Rectal smooth muscle tissue (tissue), 1 donor: ENCODE results near the gene MAPK4.
"Not testable (repeated sequence)": the region's sequence is repeated elsewhere in the genome, so short reads cannot be mapped to it uniquely, and the experiment has no call there.

Experiments
- H3K27ac ChIP-seq: one replicate; pipeline ENCODE4 v1.7.0; 2013; ENCODE audit warnings: low read depth, low read length, inconsistent platforms
- H3K27me3 ChIP-seq: one replicate; pipeline ENCODE4 v1.7.0; 2013; ENCODE audit warnings: low read length; ENCODE audit not compliant: control insufficient read depth, insufficient read depth
- H3K36me3 ChIP-seq: one replicate; pipeline ENCODE4 v1.7.0; 2013; ENCODE audit warnings: low read length; ENCODE audit not compliant: control insufficient read depth, insufficient read depth
- H3K4me1 ChIP-seq: one replicate; pipeline ENCODE4 v1.7.0; 2013; ENCODE audit warnings: low read length; ENCODE audit not compliant: control insufficient read depth, insufficient read depth
- H3K4me3 ChIP-seq: one replicate; pipeline ENCODE4 v1.7.0; 2013; ENCODE audit warnings: low read length
- H3K9ac ChIP-seq: one replicate; pipeline ENCODE4 v1.7.0; 2013; ENCODE audit warnings: low read length

MAPK4 gene

GRCh38 chr18:50559752-50560680, at the start of gene MAPK4:
TSS of gene MAPK4 (plus strand) at chr18:50560087. CDS start at chr18:50663959, 103,872 bp downstream.
- Histone ChIP-seq H3K9ac (peak within 1 kb of the TSS; percentile 3), H3K27me3 (no peaks in the 10 kb centered on the region), H3K27ac (peak within 1 kb of the TSS; percentile 74)

GRCh38 chr18:50517277-50517676, 42.6 kb upstream of the MAPK4 start:
- H3K9ac ChIP-seq, H3K4me3 ChIP-seq, H3K4me1 ChIP-seq, H3K36me3 ChIP-seq, H3K27ac ChIP-seq, H3K27me3 ChIP-seq: not testable (repeated sequence)

More at GRCh38 chr18:50559752-50560680, at the start of gene MAPK4:
- Histone ChIP-seq H3K4me1 (peaks cover 5% of the 10 kb centered on the region), H3K36me3 (no peaks in the 10 kb centered on the region), H3K4me3 (peak within 1 kb of the TSS; percentile 72)

DNA sequence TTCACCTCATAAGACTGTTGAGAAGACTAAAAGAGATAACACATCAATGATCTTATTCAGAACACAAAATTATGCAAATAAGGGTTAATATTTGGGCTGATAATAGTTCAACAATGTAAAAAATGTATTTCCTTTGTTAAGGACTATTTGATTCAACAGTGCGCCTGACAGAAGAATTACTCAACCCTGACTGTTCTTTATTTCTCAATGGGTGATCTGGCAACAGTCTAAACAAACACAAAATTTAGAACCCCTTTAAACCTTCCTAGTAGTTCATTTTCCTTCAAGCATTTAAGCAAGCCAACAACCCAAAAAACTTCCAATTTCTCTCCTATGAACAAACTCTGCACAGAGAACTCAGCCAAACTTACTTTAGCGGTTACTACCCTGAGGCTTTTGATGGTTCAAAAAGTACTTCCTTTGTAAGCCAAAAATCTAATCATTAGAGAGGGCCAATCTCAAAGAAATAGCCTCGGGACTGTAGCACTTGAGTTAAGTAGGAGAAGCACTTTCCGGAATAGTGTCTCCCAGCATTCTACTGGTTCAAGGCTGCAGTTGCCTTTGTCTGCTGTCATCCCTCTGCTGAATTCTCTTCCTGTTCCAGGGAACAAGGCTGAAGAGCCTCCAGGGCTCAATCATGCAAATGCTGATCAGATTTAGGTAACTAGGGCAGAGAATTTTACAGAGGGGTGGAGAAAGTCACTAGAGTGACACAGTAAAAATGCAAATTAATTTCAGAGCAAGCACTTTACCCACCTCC, 40.9 kb upstream of the MAPK4 start:
- H3K9ac ChIP-seq: no peak overlapping the region
- no peak overlapping the region for H3K4me3 ChIP-seq
- no peaks in the 10 kb centered on the region for H3K4me1 ChIP-seq
- no peaks in the 10 kb centered on the region for H3K36me3 ChIP-seq
- H3K27me3 ChIP-seq: no peaks in the 10 kb centered on the region
- H3K27ac ChIP-seq: no peak overlapping the region

DNA sequence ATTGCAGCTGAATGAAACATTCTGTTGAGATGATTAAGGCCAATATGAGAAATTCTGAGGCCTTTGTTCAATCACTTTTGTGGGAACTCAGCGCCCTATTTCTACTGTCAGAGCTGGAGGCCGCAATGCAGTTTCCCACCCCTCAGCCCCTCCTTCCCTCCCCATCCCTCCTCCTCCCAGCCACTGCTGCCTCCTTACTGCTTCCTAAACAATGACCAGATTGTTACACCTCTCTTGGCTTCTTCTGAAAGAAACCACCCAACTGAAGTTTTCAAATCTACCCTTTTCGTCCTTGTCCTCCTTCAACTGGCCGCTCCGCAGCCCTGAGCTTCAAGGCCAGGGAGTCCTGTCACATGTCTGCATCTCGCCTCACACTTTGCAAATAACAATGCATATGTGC, 36.7 kb upstream of the MAPK4 start:
- H3K4me3 ChIP-seq: no peak overlapping the region
- no peaks in the 10 kb centered on the region for H3K36me3 ChIP-seq
- no peak overlapping the region for H3K27ac ChIP-seq
- no peak overlapping the region for H3K9ac ChIP-seq
- H3K27me3 ChIP-seq: no peaks in the 10 kb centered on the region
- H3K4me1 ChIP-seq: no peaks in the 10 kb centered on the region

- Histone ChIP-seq H3K27ac (no peak overlapping the region), H3K9ac (no peak overlapping the region), H3K36me3 (no peaks in the 10 kb centered on the region), H3K4me1 (no peaks in the 10 kb centered on the region), H3K27me3 (no peaks in the 10 kb centered on the region), H3K4me3 (no peak overlapping the region)
Observed at GRCh38 chr18:50527636-50528307, 32.1 kb upstream of the MAPK4 start.

DNA sequence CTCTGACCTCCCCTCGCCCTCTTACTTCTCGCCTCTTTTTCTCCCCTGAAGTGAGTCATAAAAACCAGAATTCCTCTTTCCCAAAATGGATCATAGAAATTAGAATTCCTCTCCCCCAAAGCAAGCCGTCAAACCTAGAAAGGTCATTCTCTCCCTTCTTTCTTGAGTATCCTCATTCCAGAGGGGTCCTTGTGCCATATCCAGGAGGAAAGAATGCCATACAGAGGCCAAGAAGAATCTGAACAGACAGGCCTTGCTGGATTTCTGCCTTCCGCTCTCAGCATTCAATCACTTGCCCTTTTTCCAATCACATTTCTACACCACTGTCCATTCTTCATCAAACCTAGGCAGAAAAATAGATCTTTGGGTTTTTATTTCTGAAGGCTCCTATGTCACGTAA, 31.1 kb upstream of the MAPK4 start:
- H3K4me3 ChIP-seq: no peak overlapping the region
- H3K27me3 ChIP-seq: no peaks in the 10 kb centered on the region
- no peaks in the 10 kb centered on the region for H3K36me3 ChIP-seq
- no peaks in the 10 kb centered on the region for H3K4me1 ChIP-seq
- no peak overlapping the region for H3K9ac ChIP-seq
- no peak overlapping the region for H3K27ac ChIP-seq

GRCh38 chr18:50533822-50534221, 26.1 kb upstream of the MAPK4 start:
- not testable (repeated sequence) for H3K4me3 ChIP-seq, H3K4me1 ChIP-seq, H3K27me3 ChIP-seq, H3K27ac ChIP-seq, H3K36me3 ChIP-seq, H3K9ac ChIP-seq

- H3K4me1 ChIP-seq, H3K9ac ChIP-seq, H3K27ac ChIP-seq, H3K27me3 ChIP-seq, H3K36me3 ChIP-seq, H3K4me3 ChIP-seq: not testable (repeated sequence)
Observed at GRCh38 chr18:50544476-50544875, 15.4 kb upstream of the MAPK4 start.

DNA sequence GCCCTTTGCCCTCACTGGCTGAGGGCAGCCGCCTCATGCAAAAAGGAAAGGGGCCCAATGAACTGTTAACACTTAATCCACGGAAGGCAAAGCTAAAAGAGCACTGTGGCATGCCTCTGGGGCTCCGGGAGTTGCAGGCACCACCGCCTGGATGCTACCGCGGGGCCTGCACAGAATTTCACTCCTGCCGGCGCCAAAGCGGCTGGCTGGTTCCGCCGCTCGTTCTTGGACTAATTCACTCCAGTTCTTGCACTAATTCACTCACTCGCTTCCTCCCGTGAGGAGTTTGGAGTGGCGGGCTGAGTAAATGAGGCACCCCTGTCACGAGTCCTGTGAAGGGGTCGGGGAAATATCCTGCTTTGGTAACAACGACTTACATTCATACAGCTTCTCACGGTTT, 14.0 kb upstream of the MAPK4 start:
- Histone ChIP-seq H3K27ac (no peak overlapping the region), H3K27me3 (no peaks in the 10 kb centered on the region), H3K9ac (no peak overlapping the region), H3K4me3 (no peak overlapping the region), H3K36me3 (no peaks in the 10 kb centered on the region), H3K4me1 (no peaks in the 10 kb centered on the region)

GRCh38 chr18:50548160-50548559, 11.7 kb upstream of the MAPK4 start:
- Histone ChIP-seq H3K9ac (no peak overlapping the region), H3K4me3 (no peak overlapping the region), H3K4me1 (no peaks in the 10 kb centered on the region), H3K36me3 (no peaks in the 10 kb centered on the region), H3K27me3 (no peaks in the 10 kb centered on the region), H3K27ac (no peak overlapping the region)

- H3K9ac ChIP-seq, H3K27ac ChIP-seq, H3K4me3 ChIP-seq, H3K4me1 ChIP-seq, H3K27me3 ChIP-seq, H3K36me3 ChIP-seq: not testable (repeated sequence)
Observed at GRCh38 chr18:50551651-50552050, 8.2 kb upstream of the MAPK4 start.

DNA sequence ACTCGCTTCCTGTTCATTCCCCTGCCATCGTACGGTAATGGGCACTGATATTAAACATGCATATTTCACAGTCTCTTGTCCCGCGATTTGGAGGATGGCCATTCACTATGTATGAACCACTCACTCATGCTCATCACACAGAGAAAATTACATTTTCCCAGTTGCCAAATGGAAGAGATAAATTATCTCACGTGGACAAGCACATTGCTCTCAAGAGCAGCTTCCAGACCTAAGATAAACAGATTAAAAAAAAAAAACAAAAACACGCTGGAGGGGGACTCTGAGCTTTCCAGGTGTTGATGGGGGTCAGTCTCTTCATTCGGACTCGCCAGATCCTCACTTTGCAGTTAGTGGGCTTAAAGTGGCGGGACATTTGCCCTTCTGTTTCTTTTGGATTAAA, 1.7 kb upstream of the MAPK4 start:
- Histone ChIP-seq H3K27me3 (no peaks in the 10 kb centered on the region), H3K36me3 (no peaks in the 10 kb centered on the region), H3K4me1 (peaks cover 5% of the 10 kb centered on the region), H3K4me3 (no peak overlapping the region), H3K9ac (no peak overlapping the region), H3K27ac (no peak overlapping the region)
